B cell (primary cell): ENCODE measurements around the gene MEF2C.

Experiments used
- EZH2 ChIP-seq: IDR thresholded peaks from 2 replicates; pipeline ENCODE4 v1.6.1; 2012; ENCODE audit warnings: borderline replicate concordance, low read depth, mild to moderate bottlenecking, moderate library complexity, low read length; ENCODE audit not compliant: insufficient read depth, poor library complexity, severe bottlenecking
- TF ChIP-seq, protein P1 (sequence below): fragments of 200-600 bp; IDR thresholded peaks from one replicate; pipeline ENCODE4 v1.8.0; 2022; ENCODE audit warnings: antibody characterized with exemption, mild to moderate bottlenecking

DNA sequence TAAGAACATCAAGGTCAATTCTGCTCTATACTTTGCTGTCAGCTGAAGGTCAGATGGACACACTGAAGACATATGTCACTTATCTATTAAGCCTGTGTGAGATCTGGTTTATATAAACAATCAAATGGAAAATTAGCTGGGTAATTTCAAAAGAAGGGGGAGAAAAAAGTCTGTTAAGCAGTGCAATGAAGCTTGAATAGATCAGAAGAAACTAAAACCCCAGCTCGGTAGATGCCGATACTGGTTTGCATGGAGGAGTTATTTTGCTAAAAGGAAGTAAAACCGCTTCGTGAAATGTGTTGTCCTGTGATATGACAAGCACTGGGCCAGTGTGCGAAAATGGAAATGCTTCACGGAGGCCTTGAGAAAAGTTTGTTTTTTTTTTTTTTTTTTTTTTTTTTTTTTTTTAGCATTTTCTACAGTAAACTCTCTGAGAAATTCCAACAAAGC, 148.8 kb downstream of the MEF2C start:
- TF ChIP-seq, protein P1, sequence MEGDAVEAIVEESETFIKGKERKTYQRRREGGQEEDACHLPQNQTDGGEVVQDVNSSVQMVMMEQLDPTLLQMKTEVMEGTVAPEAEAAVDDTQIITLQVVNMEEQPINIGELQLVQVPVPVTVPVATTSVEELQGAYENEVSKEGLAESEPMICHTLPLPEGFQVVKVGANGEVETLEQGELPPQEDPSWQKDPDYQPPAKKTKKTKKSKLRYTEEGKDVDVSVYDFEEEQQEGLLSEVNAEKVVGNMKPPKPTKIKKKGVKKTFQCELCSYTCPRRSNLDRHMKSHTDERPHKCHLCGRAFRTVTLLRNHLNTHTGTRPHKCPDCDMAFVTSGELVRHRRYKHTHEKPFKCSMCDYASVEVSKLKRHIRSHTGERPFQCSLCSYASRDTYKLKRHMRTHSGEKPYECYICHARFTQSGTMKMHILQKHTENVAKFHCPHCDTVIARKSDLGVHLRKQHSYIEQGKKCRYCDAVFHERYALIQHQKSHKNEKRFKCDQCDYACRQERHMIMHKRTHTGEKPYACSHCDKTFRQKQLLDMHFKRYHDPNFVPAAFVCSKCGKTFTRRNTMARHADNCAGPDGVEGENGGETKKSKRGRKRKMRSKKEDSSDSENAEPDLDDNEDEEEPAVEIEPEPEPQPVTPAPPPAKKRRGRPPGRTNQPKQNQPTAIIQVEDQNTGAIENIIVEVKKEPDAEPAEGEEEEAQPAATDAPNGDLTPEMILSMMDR = no peak
- TF ChIP-seq EZH2 = no peak
